ENCODE measurements around the gene ASCC1.

ASCC1 gene

GRCh38 chr10:72248468-72249151, 32.5 kb upstream of the ASCC1 start:
- TF ChIP-seq, protein P1, sequence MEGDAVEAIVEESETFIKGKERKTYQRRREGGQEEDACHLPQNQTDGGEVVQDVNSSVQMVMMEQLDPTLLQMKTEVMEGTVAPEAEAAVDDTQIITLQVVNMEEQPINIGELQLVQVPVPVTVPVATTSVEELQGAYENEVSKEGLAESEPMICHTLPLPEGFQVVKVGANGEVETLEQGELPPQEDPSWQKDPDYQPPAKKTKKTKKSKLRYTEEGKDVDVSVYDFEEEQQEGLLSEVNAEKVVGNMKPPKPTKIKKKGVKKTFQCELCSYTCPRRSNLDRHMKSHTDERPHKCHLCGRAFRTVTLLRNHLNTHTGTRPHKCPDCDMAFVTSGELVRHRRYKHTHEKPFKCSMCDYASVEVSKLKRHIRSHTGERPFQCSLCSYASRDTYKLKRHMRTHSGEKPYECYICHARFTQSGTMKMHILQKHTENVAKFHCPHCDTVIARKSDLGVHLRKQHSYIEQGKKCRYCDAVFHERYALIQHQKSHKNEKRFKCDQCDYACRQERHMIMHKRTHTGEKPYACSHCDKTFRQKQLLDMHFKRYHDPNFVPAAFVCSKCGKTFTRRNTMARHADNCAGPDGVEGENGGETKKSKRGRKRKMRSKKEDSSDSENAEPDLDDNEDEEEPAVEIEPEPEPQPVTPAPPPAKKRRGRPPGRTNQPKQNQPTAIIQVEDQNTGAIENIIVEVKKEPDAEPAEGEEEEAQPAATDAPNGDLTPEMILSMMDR (IDR thresholded peaks at IDR 0.05; ENCODE audit: low read depth, low read length, missing control alignments) = no peak
- in situ Hi-C loops (cut with HindIII; ENCODE audit: low sequenced_read_pairs) = no loop called here
- H3K4me3 ChIP-seq (ENCODE audit: low read depth, low read length) = peak overlapping the region; percentile 9
- DNase-seq (ENCODE audit: low read depth) = no peak

GRCh38 chr10:72245949-72246525, 30.0 kb upstream of the ASCC1 start:
- TF ChIP-seq, protein P1 (IDR thresholded peaks at IDR 0.05; ENCODE audit: low read depth, low read length, missing control alignments) = no peak
- H3K4me3 ChIP-seq (ENCODE audit: low read depth, low read length) = no peak overlapping the region
- DNase-seq (ENCODE audit: low read depth) = no peak
- in situ Hi-C loops (cut with HindIII; ENCODE audit: low sequenced_read_pairs) = no loop called here

DNA sequence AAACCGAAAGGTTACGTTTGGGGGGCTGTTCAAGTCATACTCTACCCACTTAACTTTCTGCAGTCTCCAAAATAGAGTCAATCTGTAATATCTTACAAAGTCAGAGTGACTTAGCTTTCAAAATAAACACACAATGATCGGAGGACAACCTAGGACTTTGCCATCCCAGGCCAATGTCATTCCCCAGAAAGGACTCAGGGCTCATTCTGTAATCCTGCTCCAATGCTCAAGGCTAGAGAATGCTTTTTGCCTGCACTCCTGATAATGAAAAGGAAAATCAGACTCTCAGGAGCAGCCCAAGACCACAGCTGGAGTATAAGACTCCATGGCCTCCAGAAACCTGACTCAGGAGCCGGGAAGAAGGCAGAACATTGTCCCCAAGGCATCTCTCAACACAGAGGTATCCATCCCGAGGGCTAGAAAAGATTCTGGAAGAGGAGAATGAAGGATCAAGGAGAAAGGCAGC, 28.5 kb upstream of the ASCC1 start:
- in situ Hi-C loops (cut with HindIII; ENCODE audit: low sequenced_read_pairs) = no loop called here
- H3K4me3 ChIP-seq (ENCODE audit: low read depth, low read length) = no peak overlapping the region

GRCh38 chr10:72243822-72244437, 27.9 kb upstream of the ASCC1 start:
- in situ Hi-C loops (cut with HindIII; ENCODE audit: low sequenced_read_pairs) = no loop called here
- TF ChIP-seq, protein P1 (IDR thresholded peaks at IDR 0.05; ENCODE audit: low read depth, low read length, missing control alignments) = peak; percentile 44
- DNase-seq (ENCODE audit: low read depth) = peak; percentile 42
- H3K4me3 ChIP-seq (ENCODE audit: low read depth, low read length) = no peak overlapping the region

More for the DNA sequence above, 28.5 kb upstream of the ASCC1 start:
- TF ChIP-seq, protein P1 (IDR thresholded peaks at IDR 0.05; ENCODE audit: low read depth, low read length, missing control alignments) = no peak
- DNase-seq (ENCODE audit: low read depth) = no peak

- no peak overlapping the region for H3K4me3 ChIP-seq (ENCODE audit: low read depth, low read length)
- in situ Hi-C loops (cut with HindIII; ENCODE audit: low sequenced_read_pairs) = no loop called here
- TF ChIP-seq, protein P1 (IDR thresholded peaks at IDR 0.05; ENCODE audit: low read depth, low read length, missing control alignments) = no peak
- no peak for DNase-seq (ENCODE audit: low read depth)
Observed at GRCh38 chr10:72242675-72243074, 26.6 kb upstream of the ASCC1 start.

- no peak overlapping the region for H3K4me3 ChIP-seq (ENCODE audit: low read depth, low read length)
- DNase-seq (ENCODE audit: low read depth) = no peak
- in situ Hi-C loops (cut with HindIII; ENCODE audit: low sequenced_read_pairs) = no loop called here
- TF ChIP-seq, protein P1 (IDR thresholded peaks at IDR 0.05; ENCODE audit: low read depth, low read length, missing control alignments) = no peak
Observed at GRCh38 chr10:72241691-72242252, 25.7 kb upstream of the ASCC1 start.
